ENCODE results near the gene ZNF331.

The ZNF331 gene

DNA sequence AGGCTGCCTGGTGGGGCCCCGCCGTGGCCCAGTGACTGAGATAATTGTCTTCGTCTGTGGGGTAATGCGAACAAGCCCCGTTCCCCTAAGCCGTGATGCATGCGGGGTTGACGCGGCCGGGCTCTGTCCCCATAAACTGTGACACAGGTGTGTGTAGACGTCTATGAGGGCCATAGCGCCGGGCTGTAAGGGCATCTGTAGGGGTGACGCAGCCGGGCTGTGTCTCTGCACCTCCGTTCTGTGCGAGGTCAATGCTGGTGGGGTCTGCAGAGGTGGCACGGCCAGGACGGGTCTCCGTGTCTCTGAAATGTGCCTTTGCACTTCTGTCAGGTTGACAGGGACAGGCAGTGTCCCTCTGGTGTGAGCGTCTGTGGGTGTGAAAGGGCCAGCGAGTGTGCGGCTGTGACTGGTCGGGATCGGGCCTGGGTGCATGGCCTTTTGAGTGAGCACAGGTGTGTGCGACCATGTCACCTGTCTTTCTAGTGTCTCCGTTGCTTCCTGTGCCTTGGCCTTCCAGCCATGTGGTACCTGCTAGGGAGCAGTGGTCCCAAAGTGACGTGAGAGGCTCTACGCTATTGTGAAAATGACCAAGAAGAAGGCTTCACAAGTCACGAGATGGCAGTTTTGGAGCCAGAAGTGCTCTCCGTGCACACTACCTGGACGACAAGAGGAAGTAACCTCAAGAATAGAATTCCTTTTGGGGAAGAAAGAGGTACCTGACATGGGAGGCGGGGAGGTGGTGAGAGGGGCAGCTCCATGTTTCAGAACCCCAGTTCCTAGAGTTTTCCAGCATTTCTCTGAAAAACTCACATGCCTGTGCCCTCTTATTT lies 16.4 kb upstream of the ZNF331 start:
- DNase-seq: no peak

DNA sequence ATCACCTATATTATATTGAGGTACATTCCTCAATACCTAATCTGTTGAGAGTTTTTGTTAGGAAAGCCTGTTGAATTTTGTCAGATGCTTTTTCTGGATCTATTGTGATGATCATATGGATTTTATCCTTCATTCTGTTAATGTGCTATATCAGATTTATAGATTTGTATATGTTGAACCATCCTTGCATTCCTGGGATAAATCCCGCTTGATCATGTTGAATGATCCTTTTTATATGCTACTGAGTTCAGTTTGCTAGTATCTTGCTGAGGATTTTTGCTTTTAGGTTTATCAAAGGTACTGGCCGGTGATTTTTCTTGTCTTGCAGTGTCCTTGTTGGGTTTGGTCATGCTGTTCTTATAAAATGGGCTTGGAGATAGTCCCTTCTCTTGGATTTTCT lies 12.0 kb upstream of the ZNF331 start:
- no peak for DNase-seq

DNA sequence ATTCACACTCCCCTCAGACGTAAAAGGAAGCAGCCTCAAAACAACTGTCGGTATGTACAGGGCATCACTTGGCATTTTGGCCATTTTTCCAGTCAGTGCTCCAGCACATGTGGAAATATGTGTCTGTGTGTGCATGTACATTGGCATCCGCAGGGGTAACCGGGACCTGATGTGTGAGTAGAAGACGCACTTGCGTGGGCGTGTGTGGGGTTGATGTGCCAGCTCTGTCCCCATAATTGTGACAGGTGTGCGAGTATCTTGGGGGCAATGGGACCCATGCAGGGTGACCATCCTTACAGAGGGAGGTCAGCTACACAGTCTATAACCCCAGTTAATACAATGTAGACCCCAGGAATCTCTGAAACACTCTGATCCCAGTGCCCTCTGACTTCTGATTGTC lies 7.3 kb upstream of the ZNF331 start:
- DNase-seq: no peak

DNA sequence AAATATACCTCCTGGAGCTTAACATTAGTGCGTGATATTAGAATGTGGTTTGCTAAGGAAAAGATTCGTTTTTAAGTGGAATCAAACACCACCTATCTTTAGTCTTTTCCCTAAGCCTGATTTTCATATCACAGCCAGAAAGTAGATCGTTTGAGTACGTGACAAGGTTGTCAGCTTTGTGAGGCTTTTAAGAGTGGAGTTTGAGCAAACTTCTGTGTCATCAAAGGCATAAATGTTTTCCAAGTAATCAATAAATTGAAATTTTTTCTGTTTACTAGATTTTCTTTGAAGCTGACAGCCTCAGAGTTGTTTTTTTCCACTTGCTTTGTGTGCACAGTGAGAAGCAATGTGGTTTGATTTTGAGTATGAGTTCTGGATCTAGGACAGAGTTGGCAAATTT lies 6.5 kb upstream of the ZNF331 start:
- DNase-seq: no peak

DNA sequence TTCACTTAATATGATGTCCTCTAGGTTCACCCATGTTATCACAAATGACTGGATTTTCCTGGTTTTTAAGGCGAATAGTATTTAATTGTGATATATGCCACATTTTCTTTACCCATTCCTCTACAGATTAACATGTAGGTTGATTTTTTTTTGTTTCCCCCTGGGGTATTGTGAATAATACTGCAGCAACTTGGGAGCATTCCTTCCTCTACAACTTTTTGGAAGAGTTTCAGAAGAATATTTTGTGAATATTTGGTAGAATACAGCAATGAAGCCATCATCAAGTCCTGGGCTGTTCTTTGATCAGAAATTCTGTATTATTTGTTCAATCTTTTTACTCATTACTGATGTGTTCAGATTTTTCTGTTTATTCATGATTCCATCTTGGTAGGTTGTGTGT lies 5.6 kb upstream of the ZNF331 start:
- DNase-seq: no peak

DNA sequence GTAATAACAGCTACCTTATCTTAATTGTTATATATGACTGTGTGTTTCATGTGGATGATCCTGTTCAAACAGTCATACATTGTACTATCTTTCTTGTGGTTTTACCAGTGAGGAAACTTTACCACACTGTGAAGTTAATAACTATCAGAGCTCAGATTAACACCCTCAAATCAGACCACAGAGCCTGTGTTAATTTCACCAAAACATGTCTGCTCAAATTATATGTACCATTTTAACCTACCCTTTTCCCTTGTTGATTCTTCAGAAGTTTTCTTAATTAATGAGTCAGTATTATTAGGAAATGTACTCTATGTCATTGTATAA lies 1.8 kb upstream of the ZNF331 start:
- DNase-seq: no peak

DNA sequence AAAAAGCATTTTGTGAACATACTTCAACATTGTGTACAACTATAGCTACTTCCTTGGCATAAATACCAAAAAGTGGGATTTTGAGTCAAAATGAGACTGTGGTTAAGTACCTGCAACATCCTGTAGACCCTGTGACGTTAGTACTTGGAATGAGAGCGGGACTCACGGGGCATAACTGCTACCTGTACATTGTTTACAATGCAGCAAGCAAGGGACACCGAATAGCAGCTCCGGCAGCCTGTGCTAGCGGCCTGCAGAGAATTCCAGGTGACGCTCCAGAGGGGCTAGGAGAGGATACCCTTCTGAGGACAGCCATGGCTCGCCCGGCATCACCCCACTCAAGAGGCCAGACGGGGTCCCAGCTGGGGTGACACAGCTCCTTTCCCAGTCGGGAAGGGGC lies 824 bp upstream of the ZNF331 start:
- no peak for DNase-seq

DNA sequence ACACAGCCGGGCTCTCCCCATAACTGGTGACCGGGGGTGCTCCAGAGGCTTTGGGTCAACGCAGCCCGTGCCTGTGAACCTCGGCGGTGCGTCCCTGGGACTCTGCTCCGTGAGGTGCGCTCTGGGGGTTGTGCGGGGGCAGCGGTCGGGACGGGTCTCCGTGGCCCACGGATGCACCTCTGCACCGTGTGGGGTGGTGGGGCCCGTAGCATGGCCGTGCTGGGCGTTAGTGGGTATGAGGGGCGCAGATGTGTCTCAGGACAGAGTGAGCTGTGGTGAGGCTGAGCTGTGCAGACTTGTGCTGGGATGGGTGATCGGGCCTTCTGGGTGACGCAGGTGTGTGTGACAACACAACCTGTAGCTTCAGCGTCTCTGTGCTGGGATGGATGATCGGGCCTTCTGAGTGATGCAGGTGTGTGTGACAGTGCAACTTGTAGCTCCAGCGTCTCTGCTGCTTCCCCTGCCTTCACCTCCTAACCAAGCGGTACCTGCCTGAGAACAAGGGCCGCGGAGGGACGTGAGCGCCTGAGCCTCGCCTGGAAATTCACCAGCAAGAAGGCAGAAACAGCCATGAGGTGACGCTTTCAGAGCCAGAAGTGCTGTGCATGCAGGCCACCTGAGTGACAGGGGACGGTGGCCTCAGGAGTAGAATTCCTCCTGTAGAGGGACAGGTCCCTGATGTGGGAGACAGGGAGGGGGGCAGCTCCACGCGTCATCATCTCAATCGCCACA lies 599 bp downstream of the ZNF331 start:
- DNase-seq: no peak

DNA sequence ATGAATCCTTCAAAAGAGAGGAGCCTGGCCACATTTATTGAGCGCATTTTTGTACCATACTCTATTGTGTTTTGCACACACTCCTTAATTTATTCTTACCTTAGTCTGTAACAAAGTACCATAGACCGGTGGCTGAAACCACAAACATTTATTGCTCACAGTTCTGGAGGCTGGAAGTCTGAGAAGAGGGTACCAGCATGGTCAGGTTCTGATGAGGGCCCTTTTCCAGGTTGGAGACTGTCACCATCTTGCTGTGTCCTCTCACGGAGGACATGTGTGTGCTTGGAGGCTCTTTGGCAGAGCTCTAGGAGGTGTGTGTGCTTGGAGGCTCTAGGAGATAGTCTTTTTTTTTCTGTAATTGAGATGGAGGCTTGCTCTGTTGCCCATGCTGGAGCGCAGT lies 2.1 kb downstream of the ZNF331 start:
- DNase-seq: no peak

DNA sequence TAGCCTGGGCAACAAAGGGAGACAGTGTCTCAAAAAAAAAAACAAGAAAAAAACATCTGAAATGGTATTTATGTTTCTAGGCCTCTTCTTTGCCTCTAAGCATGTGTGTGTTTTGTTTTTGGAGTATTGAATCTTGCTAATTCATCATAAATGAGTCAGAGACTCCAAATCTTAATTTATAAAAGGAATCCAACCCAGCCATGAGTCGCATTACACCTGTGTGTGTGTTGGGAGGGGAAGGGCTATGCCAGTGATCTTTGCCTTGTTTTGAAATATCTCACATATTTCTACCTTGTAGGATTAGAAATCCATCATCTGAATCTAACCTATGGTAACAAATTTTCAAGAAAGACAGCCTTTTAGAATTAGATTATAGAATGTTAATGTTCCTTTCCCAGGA lies 4.0 kb downstream of the ZNF331 start:
- DNase-seq: no peak

DNA sequence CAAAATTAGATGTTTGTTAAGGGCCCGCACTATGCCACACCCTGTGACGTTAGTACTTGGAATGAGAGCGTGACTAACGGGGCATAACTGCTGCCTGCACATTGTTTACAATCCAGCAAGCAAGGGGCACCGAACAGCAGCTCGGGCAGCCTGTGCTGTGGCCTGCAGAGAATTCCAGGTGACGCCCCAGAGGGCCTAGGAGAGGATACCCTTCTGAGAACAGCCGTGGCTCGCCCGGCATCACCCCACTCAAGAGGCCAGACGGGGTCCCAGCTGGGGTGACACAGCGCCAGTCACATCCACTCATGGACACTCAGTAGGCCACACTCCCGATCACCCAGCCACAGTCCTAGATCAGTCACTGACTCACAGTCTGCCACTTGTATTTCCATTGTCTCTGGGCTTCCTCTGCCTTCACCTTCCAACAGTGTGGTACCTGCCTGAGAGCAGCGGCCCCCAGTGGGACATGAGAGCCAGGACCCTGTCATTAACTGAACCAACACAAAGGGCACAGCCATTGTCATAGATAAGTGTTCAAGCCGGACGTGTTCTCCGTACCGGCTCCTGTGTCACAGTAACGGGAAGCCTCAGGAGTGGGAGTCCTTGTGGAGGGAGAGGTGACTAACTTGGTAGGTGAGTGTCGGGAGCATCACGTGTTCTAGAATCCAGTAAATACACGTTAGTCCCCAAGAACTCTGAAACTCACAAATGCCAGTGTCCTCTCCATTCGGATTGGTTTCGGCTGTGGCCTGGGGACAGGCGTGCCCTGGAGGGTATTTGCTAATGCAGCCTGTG lies 7.5 kb downstream of the ZNF331 start:
- DNase-seq: no peak

DNA sequence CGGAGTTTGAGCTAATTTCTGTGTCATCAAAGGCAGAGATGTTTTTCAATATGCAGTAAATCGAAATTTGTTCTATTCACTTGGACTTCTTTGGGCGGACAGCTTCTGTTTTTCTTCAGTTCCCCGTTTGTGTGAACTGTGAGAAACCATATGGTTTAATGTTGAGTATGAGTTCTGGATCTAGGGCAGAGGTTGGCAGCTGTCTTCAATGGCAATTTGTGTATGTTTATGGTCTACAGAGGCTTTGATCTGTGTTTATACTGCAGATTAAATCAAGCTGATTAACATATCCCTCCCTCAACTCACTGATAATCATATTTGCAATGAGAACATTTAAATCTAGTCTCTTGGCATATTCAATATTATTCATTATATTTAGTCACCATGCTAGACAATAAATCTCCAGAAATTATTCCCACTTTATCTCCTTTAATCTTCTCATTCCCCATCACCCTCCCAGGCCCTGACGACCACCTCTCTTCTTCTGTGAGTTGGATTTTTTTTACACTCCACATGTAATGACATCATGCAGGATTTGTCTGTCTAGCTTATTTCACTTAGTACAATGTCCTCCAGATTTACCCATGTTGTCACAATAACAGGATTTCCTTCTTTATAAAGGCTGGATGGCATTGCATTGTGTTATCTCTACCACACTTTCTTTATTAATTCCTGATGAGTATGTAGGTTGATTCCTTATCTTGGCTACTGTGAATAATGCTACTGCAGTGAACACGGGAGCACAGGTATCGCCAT lies 9.0 kb downstream of the ZNF331 start:
- no peak for DNase-seq

DNA sequence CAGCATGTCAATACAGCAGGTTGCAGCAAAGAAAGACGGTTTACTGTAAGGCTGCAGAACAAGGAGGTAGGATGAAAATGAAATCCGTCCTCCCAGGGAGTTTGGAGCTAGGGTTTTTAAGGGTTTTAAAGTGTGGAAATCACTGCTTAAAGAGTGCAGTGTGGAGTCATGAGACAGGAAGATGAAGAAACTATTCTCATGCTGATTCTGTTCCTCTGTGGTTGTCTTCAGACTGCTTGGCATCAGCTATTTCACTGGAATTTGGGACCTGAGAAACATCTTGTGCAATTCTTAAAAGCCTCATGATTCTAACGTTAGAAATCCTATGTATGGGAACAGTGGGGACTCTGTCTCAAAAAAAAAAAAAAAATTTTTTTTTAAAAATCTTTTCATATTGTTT lies 11.4 kb downstream of the ZNF331 start:
- no peak for DNase-seq

DNA sequence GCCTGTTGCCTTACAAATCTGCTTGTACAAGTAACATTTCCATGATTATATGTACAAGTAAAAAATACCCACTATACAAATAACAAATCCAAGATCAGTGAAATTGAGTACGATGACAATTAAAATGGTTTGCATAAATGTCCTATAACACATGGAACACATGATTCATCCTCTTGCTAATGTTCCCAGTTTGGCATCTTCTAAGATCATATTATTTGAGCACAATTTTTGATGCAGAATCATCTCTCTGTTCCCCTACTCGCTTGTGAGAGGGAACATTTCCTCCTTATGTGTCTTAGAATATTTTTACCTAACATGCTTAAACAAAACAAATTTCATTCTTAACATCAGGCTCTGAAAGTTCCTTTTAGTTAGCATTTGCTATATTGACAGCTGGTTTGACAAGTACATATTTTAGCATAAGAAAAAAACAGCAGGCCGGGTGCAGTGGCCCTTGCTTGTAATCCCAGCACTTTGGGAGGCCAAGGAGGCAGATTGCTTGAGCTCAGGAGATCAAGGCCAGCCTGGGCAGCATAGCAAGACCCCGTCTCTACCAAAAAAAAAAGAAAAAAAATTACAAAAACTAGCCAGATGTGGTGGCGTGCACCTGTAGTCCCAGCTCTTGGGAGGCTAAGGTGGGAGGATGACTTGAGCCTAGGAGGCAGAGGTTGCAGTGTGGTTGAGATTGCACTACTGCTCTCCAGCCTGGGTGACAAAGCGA lies 14.2 kb downstream of the ZNF331 start:
- no peak for DNase-seq

DNA sequence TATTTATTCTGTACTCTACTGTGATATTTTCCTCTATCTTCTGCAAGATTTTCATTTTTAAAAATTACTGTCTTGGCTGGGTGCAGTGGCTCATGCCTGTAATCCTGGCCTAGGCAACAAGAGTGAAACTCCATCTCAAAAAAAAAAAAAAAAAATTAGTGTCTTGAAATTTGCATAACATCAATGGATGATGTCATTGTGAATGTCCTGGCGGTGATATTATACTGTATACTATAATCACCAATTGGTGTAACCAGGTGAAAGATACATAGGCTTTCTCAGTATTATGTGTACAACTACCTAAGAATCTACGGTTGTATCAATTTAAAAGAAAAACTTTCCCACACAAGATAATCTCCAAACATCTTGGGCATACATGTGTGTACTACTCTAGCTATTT lies 15.2 kb downstream of the ZNF331 start:
- DNase-seq: no peak

DNA sequence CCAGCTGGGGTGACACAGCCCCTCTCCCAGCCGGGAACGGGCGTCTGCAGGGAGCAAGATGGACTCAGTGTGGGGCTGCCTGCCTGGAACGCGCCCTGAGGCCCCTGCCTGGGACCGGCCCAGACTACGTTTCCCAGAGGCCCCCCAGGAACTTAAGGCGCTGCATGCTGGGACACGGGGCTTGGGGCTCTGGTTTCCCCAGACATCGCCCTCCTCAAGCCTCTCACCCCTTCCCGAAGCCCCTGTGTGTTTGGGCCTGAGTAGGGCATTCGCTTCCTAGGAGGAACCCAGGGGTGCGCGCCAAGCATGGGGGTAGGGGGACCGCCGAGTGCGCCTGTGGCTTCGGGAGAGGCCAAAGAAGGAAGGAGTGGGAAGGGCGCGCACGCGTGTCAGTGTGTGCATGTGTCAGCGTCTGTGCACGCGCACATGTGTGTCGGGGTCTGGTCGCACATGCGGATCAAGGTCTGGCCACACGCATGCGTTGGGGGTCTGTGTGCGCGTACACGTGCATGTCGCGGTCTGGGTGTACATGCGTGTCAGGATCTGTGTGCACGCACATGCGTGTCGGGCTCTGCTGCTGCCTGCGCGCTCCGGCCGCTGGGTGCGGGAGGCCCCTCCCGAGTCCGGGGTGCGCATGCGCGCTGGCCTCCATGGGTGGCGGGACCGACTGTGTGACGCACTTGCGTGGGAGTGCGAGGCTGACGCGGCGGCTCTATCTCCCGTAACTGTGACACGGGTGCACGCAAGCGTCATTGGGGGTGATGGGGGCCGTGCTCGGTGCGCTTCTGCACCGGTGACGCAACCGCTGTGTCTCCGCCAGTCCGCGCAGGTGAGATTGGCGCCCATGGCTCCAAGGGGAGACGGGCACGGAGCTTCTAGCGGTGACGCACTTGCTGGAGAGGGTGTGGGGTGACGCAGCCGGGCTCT lies 16.2 kb downstream of the ZNF331 start:
- DNase-seq: peak; percentile 75 to 83

DNA sequence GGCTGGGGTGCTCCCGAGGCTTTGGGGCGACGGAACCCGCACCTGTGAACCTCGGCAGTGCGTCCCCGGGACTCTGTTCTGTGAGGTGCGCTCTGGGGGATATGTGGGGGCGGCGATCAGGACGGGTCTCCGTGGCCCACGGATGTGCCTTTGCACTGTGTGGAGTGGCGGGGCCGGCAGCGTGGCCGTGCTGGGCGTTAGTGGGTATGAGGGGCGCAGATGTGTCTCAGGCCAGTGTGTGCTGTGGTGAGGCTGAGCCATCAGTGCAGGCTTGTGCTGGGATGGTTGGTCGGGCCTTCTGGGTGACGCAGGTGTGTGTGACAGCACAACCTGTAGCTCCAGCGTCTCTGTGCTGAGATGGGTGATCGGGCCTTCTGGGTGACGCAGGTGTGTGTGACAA lies 16.9 kb downstream of the ZNF331 start:
- DNase-seq: no peak

DNA sequence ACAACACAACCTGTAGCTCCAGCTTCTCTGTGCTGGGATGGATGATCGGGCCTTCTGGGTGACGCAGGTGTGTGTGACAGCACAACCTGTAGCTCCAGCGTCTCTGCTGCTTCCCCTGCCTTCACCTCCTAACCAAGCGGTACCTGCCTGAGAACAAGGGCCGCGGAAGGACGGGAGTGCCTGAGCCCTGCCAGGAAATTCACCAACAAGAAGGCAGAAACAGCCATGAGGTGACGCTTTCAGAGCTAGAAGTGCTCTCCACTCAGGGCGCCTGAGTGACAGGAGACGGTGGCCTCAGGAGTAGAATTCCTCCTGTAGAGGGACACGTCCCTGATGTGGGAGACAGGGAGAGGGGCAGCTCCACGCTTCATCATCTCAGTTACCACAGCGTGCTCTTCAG lies 17.4 kb downstream of the ZNF331 start:
- DNase-seq: no peak

DNA sequence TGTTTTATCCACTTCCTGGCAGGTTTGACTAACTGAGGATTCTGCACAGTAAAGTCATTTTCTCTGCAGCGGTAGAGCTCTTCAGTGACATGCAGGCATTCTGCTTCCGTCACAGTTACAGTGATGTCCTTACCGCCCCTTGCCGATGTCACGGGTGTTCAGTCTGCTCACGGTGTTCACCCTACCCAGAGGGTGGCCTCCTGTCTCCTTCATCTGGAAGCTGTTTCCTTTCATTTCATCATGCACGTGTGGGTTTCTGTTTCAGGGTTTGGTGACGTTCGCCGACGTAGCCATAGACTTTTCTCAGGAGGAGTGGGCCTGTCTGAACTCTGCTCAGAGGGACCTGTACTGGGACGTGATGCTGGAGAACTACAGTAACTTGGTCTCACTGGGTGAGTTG lies 33.4 kb downstream of the ZNF331 start:
- no peak for DNase-seq

DNA sequence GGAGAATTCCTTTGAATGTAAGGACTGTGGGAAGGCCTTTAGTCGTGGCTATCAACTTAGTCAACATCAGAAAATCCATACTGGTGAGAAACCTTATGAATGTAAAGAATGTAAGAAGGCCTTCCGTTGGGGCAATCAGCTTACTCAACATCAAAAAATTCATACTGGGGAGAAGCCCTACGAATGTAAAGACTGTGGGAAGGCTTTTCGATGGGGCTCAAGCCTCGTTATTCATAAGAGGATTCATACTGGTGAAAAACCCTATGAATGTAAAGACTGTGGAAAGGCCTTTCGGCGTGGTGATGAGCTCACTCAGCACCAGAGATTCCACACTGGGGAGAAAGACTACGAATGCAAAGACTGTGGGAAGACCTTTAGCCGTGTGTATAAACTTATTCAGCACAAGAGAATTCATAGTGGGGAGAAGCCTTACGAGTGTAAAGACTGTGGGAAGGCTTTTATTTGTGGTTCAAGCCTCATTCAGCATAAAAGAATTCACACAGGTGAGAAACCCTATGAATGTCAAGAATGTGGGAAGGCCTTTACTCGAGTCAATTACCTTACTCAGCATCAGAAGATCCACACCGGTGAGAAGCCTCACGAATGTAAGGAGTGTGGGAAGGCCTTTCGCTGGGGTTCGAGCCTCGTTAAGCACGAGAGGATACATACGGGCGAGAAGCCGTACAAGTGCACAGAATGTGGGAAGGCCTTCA lies 39.2 kb downstream of the ZNF331 start:
- no peak for DNase-seq

DNA sequence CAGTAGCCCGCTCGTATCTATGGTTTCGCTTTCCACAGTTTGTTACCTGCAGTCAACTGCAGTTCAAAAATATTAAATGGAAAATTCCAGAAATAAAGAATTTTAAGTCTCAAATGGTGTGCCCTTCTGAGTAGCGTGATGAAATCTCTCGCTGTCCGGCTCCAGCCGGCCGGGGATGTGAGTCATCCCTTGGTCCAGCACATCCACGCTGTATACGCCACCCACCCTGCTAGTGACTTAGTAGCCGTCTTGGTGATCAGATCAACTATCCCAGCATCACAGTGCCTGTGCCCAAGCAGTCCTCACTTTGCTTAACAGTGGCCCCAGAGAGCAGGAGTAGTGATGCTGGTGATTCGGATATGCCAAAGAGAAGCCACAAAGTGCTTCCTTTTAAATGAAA lies 40.0 kb downstream of the ZNF331 start:
- DNase-seq: no peak

All from stimulated activated CD4-positive, alpha-beta T cell treated with anti-CD3 and anti-CD28 coated beads, Interleukin-2, amount 100 ng/mL, for 48 hours (primary cell).